Stimulated activated naive B cell treated with anti-CD40 and anti-IgM and Interleukin-4, amounts not matched to agents 10 μg/mL and 1 μg/mL and 100 μg/mL, for 72 hours (primary cell): Measurements from ENCODE around the gene FHIP1A.
"Not testable (repeated sequence)": the region's sequence is repeated elsewhere in the genome, so short reads cannot be mapped to it uniquely, and the experiment has no call there.

ENCODE experiments used
- ATAC-seq, 2 donors: fragments of 150-1000 bp; cut with Tn5 transposase; replicated peaks; 2 replicates each; pipeline ENCODE4 v1.10.0; 2021; ENCODE audit warnings: moderate library complexity in 1 of 2
- DNase-seq: peaks from one replicate; pipeline ENCODE4 v3.0.0; 2021
- H3K27ac Mint-ChIP-seq: one replicate; pipeline ENCODE4 v1.8.0; 2022; ENCODE audit warnings: mild to moderate bottlenecking, mixed read lengths
- H3K27me3 Mint-ChIP-seq, 2 donors: one replicate each; pipeline ENCODE4 v1.8.0; 2022; ENCODE audit warnings: mixed read lengths in 2 of 2
- H3K36me3 Mint-ChIP-seq, 2 donors: one replicate each; pipeline ENCODE4 v1.8.0; 2022; ENCODE audit warnings: mixed read lengths in 2 of 2, mild to moderate bottlenecking in 1 of 2
- H3K4me1 Mint-ChIP-seq, 2 donors: one replicate each; pipeline ENCODE4 v1.8.0; 2022; ENCODE audit warnings: mixed read lengths in 2 of 2, mild to moderate bottlenecking in 1 of 2
- H3K4me3 Mint-ChIP-seq, 2 donors: one replicate each; pipeline ENCODE4 v1.8.0; 2022; ENCODE audit warnings: mild to moderate bottlenecking in 2 of 2, mixed read lengths in 2 of 2, moderate library complexity in 1 of 2
- H3K9me3 Mint-ChIP-seq, 2 donors: one replicate each; pipeline ENCODE4 v1.8.0; 2022; ENCODE audit warnings: mixed read lengths in 2 of 2, mild to moderate bottlenecking in 1 of 2

The FHIP1A gene

DNA sequence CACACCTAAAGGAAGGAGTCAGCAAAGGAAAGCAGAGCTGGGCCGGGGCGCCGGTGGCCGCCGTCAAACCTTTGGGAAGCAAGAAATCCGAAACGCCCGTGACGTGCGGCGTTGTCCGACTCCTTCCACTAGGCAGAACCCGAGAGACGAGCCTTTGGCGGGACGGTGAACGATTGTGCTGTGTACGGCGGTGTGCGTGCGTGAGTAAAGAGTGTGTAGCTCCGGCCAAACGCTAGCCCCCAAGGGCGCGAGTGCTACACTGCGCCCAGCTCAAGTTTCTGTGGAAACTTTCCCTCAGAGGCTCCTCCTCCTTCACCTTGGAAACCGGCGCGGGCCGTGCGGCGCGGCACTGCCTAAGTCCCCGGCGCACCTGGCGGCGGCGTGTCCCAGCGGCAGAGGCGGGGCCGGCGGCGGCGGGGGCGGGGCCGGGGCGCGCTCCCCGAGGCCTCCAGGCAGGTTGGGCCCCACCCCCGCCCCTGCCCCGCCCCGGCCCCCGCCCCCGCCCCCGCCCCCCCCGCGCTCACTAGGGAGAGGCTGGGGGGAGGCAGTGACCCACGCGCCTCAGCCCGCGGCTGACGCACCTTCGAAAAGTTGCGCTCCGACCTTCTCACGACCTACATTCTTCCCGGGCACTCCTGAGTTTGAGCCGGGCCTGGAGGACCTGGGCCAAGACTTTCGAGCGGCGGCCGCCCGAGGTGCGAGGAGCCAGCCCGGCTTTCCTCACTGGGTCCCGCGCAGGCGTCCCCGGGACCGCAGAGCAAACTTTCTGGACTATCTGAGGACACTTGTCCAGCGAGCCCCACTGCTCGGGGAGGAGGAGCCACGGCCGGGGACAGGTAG is at the start of gene FHIP1A:
Gene FHIP1A, plus strand, starts transcription at position 547 of the 840 bp plus-strand sequence. CDS start 157,084 bp downstream, outside the sequence.
- peaks cover 25 to 27% of the 10 kb centered on the region in 2 donors for H3K4me1 Mint-ChIP-seq
- peak within 1 kb of the TSS; percentile 84 for H3K27ac Mint-ChIP-seq
- ATAC-seq (peak; percentile 81 to 86), DNase-seq (peak; percentile 68)
- H3K36me3 Mint-ChIP-seq: no peaks in the 10 kb centered on the region
- H3K9me3 Mint-ChIP-seq: no peaks in the 10 kb centered on the region
- H3K4me3 Mint-ChIP-seq: peak within 1 kb of the TSS; percentile 83 to 92
- H3K27me3 Mint-ChIP-seq: peaks cover 34 to 38% of the 10 kb centered on the region in 2 donors

- no peak for DNase-seq
- peaks cover 0 to 25% of the 10 kb centered on the region in 2 donors for H3K27me3 Mint-ChIP-seq
- H3K9me3 Mint-ChIP-seq: no peaks in the 10 kb centered on the region
- peaks cover 0 to 7% of the 10 kb centered on the region in 2 donors for H3K4me1 Mint-ChIP-seq
- no peak overlapping the region for H3K27ac Mint-ChIP-seq
- H3K36me3 Mint-ChIP-seq: no peaks in the 10 kb centered on the region
- H3K4me3 Mint-ChIP-seq: no peak overlapping the region
- no peak for ATAC-seq
Observed at GRCh38 chr4:151359576-151359975, 49.4 kb upstream of the FHIP1A start.

DNA sequence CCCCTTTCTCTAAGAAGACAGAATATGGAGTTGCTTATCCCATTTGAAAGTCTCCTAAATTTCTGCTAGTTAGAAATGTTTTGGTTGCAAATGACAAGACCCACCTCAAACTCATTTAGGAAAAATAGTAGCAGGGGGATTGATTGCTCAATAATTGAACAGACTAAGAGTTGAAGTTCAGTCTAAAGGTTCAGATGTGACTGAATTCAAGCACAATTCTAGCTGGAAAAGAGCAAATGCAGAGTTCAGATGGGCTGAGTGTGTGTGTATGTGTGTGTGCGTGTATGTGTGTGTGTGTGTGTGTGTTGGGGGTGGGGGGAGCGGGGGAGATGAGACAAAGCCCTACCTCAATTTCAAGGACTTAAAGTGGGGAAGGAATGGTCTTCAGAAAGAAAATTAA is 47.9 kb upstream of the FHIP1A start:
- H3K27ac Mint-ChIP-seq: no peak overlapping the region
- H3K27me3 Mint-ChIP-seq: peaks cover 0 to 19% of the 10 kb centered on the region in 2 donors
- H3K36me3 Mint-ChIP-seq: no peaks in the 10 kb centered on the region
- ATAC-seq (no peak), DNase-seq (no peak)
- H3K9me3 Mint-ChIP-seq: no peaks in the 10 kb centered on the region
- no peak overlapping the region for H3K4me3 Mint-ChIP-seq
- H3K4me1 Mint-ChIP-seq: peaks cover 0 to 7% of the 10 kb centered on the region in 2 donors

DNA sequence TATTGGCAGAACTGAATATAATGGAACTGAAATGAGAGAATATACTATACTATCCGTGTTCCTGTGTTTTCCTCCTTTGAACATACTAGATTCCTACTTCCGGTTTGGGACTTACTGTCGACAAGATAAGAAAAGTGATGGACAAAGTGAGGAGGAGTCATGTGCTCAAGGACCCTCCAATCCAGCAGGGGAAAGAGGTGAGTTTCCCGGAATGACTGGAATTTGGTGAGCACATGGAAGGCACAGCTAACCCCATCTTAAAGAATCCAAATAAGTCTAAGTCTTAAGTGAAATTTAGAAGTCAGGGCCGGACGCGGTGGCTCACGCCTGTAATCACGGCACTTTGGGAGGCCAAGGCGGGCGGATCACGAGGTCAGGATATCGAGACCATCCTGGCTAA is 47.0 kb upstream of the FHIP1A start:
- Mint-ChIP-seq H3K27me3 (peaks cover 0 to 19% of the 10 kb centered on the region in 2 donors), H3K4me3 (no peak overlapping the region), H3K36me3 (no peaks in the 10 kb centered on the region), H3K4me1 (peaks cover 0 to 7% of the 10 kb centered on the region in 2 donors), H3K9me3 (no peaks in the 10 kb centered on the region), H3K27ac (no peak overlapping the region)
- DNase-seq: no peak
- no peak for ATAC-seq

GRCh38 chr4:151362404-151363164 is 46.4 kb upstream of the FHIP1A start:
- DNase-seq: peak; percentile 65
- peak; percentile 95 to 97 for ATAC-seq
- peaks cover 0 to 19% of the 10 kb centered on the region in 2 donors for H3K27me3 Mint-ChIP-seq
- no peak overlapping the region for H3K4me3 Mint-ChIP-seq
- H3K4me1 Mint-ChIP-seq: peaks cover 0 to 7% of the 10 kb centered on the region in 2 donors
- no peaks in the 10 kb centered on the region for H3K36me3 Mint-ChIP-seq
- no peak overlapping the region for H3K27ac Mint-ChIP-seq
- no peaks in the 10 kb centered on the region for H3K9me3 Mint-ChIP-seq

DNA sequence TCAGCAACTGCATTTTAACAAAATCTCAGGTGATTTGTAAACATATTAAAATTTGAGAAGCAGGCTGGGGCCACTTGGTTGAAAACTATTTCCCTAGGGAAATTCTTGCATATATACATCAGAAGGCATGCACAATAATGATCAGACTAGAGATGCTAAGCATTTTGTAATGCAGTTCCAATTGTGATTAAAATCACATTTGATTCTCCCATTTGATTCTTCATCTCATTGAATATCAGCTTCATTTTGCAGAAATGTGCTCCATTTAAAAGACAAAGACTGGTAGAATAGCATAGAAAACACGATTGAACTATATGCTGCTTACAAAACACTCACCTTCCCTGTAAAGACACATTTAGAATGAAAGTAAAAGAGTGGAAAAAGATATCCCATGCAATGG is 32.4 kb upstream of the FHIP1A start:
- H3K4me3 Mint-ChIP-seq: no peak overlapping the region
- no peaks in the 10 kb centered on the region for H3K36me3 Mint-ChIP-seq
- no peak for DNase-seq
- no peak overlapping the region for H3K27ac Mint-ChIP-seq
- peaks cover 13 to 18% of the 10 kb centered on the region in 2 donors for H3K27me3 Mint-ChIP-seq
- H3K9me3 Mint-ChIP-seq: peaks cover 2 to 6% of the 10 kb centered on the region in 2 donors
- ATAC-seq: no peak
- H3K4me1 Mint-ChIP-seq: no peaks in the 10 kb centered on the region

DNA sequence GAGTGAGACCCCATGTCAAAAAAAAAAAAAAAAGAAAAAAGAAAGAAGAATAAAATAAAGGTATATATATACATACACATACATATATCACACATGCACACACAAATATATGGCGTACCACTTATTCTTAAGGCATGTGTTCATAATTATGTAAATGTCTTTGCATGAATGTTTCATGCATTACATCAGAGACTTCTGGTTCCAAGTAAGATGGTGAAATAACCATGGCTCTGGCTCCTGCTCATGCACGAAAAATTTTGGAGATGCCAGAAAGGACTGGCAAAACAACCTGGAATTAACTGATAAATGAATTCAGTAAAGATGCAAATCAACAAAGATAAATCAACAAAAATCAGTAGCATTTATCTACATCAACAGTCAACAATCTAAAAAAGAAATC is 19.7 kb upstream of the FHIP1A start:
- peaks cover 0 to 2% of the 10 kb centered on the region in 2 donors for H3K36me3 Mint-ChIP-seq
- no peak overlapping the region for H3K4me3 Mint-ChIP-seq
- peaks cover 0 to 3% of the 10 kb centered on the region in 2 donors for H3K9me3 Mint-ChIP-seq
- ATAC-seq (no peak), DNase-seq (no peak)
- H3K4me1 Mint-ChIP-seq: no peaks in the 10 kb centered on the region
- no peak overlapping the region for H3K27ac Mint-ChIP-seq
- peaks cover 0 to 12% of the 10 kb centered on the region in 2 donors for H3K27me3 Mint-ChIP-seq

GRCh38 chr4:151389799-151390198 is 19.2 kb upstream of the FHIP1A start:
- H3K36me3 Mint-ChIP-seq, DNase-seq, H3K4me1 Mint-ChIP-seq, H3K9me3 Mint-ChIP-seq, ATAC-seq, H3K4me3 Mint-ChIP-seq, H3K27ac Mint-ChIP-seq: not testable (repeated sequence)
- peaks cover 0 to 12% of the 10 kb centered on the region in 2 donors for H3K27me3 Mint-ChIP-seq

DNA sequence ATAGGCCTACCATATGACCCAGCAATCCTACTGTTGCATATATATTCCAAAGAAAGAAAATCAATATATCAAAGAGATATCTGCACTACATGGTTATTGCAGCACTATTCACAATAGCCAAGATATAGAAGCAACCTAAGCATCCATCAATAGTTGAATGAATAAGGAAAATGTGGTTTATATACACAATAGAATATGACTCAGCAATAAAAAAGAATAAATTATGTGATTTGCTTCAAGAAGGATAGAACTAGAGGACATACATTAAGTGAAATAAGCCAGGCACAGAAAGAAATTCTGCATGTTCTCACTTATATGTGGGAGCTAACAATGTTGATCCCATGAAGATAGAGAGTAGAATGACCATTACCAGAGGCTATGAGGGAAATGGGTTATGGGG is 13.1 kb upstream of the FHIP1A start:
- H3K27ac Mint-ChIP-seq: no peak overlapping the region
- DNase-seq (no peak), ATAC-seq (no peak)
- peaks cover 0 to 2% of the 10 kb centered on the region in 2 donors for H3K36me3 Mint-ChIP-seq
- no peaks in the 10 kb centered on the region for H3K4me1 Mint-ChIP-seq
- H3K4me3 Mint-ChIP-seq: no peak overlapping the region
- peaks cover 5 to 12% of the 10 kb centered on the region in 2 donors for H3K27me3 Mint-ChIP-seq
- H3K9me3 Mint-ChIP-seq: peaks cover 3 to 4% of the 10 kb centered on the region in 2 donors

- no peak overlapping the region for H3K4me3 Mint-ChIP-seq
- no peak overlapping the region for H3K27ac Mint-ChIP-seq
- no peaks in the 10 kb centered on the region for H3K4me1 Mint-ChIP-seq
- H3K27me3 Mint-ChIP-seq: peaks cover 0 to 5% of the 10 kb centered on the region in 2 donors
- DNase-seq (no peak), ATAC-seq (no peak)
- peaks cover 0 to 4% of the 10 kb centered on the region in 2 donors for H3K9me3 Mint-ChIP-seq
- H3K36me3 Mint-ChIP-seq: no peaks in the 10 kb centered on the region
Observed at GRCh38 chr4:151400343-151400742, 8.6 kb upstream of the FHIP1A start.

- Mint-ChIP-seq H3K9me3 (peaks cover 0 to 4% of the 10 kb centered on the region in 2 donors), H3K4me1 (peaks cover 0 to 3% of the 10 kb centered on the region in 2 donors), H3K27ac (no peak overlapping the region), H3K27me3 (peaks cover 3 to 5% of the 10 kb centered on the region in 2 donors), H3K4me3 (no peak overlapping the region), H3K36me3 (no peaks in the 10 kb centered on the region)
- DNase-seq: no peak
- ATAC-seq: no peak
Observed at GRCh38 chr4:151401739-151402138, 7.2 kb upstream of the FHIP1A start.

DNA sequence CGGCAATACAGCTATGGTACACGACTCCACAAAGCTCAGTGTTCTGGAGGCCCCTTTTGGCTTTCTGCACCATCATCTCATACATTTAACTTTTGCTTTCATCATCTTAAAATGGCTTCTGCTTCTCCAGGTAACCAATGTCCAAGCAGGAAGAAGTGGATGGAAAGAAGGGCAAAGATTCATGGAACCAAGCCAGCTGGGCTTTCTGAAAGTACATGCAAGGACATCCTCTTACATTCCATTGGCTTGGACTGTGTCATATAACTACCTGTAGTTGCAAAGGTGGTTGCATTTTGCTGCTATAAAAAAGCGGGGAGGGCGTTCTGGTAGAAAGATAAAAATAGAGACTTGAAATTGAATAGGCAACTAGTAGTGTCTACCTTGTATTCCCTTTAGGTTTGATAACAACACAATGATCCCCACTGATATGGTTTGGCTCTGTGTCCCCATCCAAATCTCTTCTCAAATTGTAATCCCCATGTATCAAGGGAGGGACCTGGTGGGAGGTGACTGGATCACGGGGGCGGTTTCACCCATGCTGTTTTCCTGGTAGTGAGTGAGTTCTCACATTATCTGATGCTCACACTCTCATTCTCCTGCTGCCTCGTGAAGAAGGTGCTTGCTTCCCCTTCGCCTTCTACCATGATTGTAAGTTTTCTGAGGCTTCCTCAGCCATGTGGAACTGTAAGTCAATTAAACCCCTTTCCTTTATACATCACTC is 6.7 kb upstream of the FHIP1A start:
- DNase-seq (no peak), ATAC-seq (no peak)
- H3K4me3 Mint-ChIP-seq: no peak overlapping the region
- peaks cover 2 to 4% of the 10 kb centered on the region in 2 donors for H3K4me1 Mint-ChIP-seq
- no peaks in the 10 kb centered on the region for H3K36me3 Mint-ChIP-seq
- no peak overlapping the region for H3K27ac Mint-ChIP-seq
- peaks cover 5 to 7% of the 10 kb centered on the region in 2 donors for H3K27me3 Mint-ChIP-seq
- peaks cover 0 to 4% of the 10 kb centered on the region in 2 donors for H3K9me3 Mint-ChIP-seq

GRCh38 chr4:151403656-151404055 is 5.3 kb upstream of the FHIP1A start:
- Mint-ChIP-seq H3K4me3 (no peak overlapping the region), H3K9me3 (peaks cover 0 to 4% of the 10 kb centered on the region in 2 donors), H3K4me1 (peaks cover 15 to 16% of the 10 kb centered on the region in 2 donors), H3K27ac (no peak overlapping the region), H3K27me3 (peaks cover 5 to 10% of the 10 kb centered on the region in 2 donors), H3K36me3 (no peaks in the 10 kb centered on the region)
- DNase-seq: no peak
- peak in 1 of 2 donors; percentile 32 for ATAC-seq

- H3K4me3 Mint-ChIP-seq, DNase-seq, H3K36me3 Mint-ChIP-seq, H3K9me3 Mint-ChIP-seq, H3K27ac Mint-ChIP-seq, ATAC-seq: not testable (repeated sequence)
- Mint-ChIP-seq H3K27me3 (peaks cover 14 to 16% of the 10 kb centered on the region in 2 donors), H3K4me1 (peaks cover 23 to 25% of the 10 kb centered on the region in 2 donors)
Observed at GRCh38 chr4:151404802-151405201, 4.2 kb upstream of the FHIP1A start.
